ENCODE results near the gene HNRNPA3.
"Not testable (repeated sequence)": the region's sequence is repeated elsewhere in the genome, so short reads cannot be mapped to it uniquely, and the experiment has no call there.

Gene HNRNPA3

DNA sequence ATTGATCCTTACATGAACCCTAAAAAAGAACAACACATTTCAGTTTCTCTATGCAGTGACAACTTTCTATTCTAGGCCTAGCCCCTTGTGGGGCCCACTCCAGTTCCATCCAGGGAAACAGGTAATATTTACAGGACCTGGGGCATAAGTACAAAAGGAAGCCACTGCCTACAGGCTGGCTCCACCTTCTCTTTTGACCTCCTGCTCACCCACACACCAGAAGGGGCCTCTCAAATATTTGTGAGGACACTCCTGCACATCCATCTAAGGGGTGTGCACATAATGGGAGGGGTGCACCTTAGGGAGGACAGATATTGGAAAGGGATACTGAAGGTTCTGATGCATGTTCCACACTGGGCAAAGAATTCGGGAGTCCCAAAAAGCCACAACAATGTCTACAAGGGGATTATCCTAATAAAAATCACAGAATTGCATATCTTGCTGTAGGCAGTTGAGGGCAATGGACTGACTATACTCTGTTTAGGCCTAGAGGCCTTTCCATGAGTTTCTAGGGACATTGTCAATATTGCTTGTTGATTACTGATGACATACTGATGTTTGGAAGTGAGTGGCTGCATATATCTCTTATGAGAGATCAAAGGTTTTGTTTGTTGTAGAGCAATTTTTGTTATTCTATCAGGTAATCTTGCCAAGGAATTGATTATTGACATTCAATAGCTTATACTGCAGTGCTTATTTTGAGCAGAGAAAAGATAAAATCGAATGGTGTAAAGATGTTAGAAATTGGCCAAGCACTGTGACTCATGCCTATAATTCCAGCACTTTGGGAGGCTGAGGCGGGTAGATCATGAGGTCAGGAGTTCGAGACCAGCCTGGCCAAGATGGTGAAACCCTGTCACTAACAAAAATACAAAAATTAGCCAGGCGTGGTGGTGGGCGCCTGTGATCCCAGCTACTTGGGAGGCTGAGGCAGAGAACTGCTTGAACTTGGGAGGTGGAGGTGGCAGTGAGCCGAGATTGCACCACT lies 23.8 kb upstream of the HNRNPA3 start:
- no peak for TF ChIP-seq CTCF (IDR thresholded peaks at IDR 0.05; ENCODE audit: control insufficient read depth, extremely low read depth, insufficient read depth)
- H3K4me3 ChIP-seq (ENCODE audit: low read depth, low read length): no peak overlapping the region
- no peak for DNase-seq (ENCODE audit: low read depth)

DNA sequence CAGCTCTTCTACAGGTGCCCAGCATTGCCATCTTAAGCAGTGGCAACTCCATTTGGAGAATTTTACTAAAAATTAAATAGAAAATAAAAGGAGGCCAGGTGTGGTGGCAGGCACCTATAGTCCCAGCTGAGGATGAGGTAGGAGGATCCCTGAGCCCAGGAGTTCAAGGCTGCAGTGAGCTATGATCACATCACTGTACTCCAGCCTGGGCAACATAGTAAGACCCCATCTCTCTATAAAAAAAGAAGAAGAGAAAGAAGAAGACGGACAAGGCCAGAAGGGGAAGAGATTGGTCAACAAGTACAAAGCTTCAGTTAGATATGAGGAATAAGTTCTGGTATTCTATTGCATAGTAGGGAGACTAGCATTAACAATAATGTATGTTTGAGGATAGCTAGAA lies 21.7 kb upstream of the HNRNPA3 start:
- H3K4me3 ChIP-seq (ENCODE audit: low read depth, low read length): no peak overlapping the region
- no peak for DNase-seq (ENCODE audit: low read depth)
- TF ChIP-seq CTCF (IDR thresholded peaks at IDR 0.05; ENCODE audit: control insufficient read depth, extremely low read depth, insufficient read depth): no peak

DNA sequence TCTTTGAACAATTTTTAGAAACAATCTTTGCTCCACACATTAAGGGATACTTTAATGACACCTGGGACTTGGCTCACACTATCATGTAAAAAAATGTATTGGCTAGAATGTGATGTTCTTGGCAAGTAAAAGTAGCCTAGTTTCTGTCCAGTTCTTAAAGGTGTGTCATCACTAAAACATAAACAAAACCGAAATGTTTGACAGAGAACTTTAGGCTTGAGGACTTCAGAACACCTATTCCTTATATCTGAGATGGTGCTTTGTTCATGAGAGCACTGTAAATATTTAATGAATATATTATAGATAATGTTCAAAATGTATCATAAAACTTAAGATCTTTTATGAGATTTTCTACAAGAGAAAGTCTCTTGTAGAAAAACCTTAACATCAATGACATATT lies 19.8 kb upstream of the HNRNPA3 start:
- TF ChIP-seq CTCF (IDR thresholded peaks at IDR 0.05; ENCODE audit: control insufficient read depth, extremely low read depth, insufficient read depth): no peak
- peak; percentile 31 for DNase-seq (ENCODE audit: low read depth)
- no peak overlapping the region for H3K4me3 ChIP-seq (ENCODE audit: low read depth, low read length)

DNA sequence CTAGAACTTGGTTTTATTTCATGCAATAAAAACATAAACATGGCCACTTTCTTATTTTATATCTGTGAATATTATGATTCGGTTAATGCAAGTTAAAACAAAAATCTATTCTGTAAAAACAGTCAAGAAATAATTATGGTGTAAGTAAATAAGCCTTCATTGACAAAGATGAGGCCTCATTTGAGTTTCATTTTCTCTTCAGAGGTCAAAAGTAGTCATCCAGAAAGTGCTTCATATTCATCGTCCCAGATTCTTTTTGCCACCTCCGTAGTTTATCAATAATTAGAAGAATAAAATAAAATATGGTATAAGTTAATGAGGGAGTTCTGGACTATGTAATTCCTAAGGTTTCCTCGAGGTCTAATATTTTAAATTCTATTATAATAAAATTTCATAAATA lies 19.4 kb upstream of the HNRNPA3 start:
- no peak for DNase-seq (ENCODE audit: low read depth)
- TF ChIP-seq CTCF (IDR thresholded peaks at IDR 0.05; ENCODE audit: control insufficient read depth, extremely low read depth, insufficient read depth): no peak
- no peak overlapping the region for H3K4me3 ChIP-seq (ENCODE audit: low read depth, low read length)

GRCh38 chr2:177195194-177195593 lies 17.4 kb upstream of the HNRNPA3 start:
- DNase-seq (ENCODE audit: low read depth): no peak
- no peak overlapping the region for H3K4me3 ChIP-seq (ENCODE audit: low read depth, low read length)
- TF ChIP-seq CTCF (IDR thresholded peaks at IDR 0.05; ENCODE audit: control insufficient read depth, extremely low read depth, insufficient read depth): no peak

- DNase-seq (ENCODE audit: low read depth): not testable (repeated sequence)
Measured at GRCh38 chr2:177200419-177200818, 12.2 kb upstream of the HNRNPA3 start.

DNA sequence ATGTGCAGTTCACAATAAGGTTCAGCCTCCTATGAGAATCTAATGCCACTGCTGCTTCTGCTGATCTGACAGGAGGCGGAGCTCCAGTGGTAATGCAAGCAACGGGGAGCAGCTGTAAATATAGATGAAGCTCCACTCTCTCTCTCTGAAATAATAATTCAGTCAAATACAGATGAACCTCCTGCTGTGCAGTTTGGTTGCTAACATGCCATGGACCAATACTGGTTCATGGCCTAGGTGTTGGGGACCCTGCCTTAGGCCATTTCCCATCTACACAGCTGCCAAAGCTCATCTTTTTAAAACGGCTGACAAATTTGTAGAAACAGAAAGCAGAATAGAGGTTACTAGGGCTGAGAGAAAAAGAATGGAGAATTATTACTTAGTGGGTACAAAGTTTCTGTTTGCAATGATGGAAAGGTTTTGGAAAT lies 10.7 kb upstream of the HNRNPA3 start:
- no peak for DNase-seq (ENCODE audit: low read depth)
- H3K4me3 ChIP-seq (ENCODE audit: low read depth, low read length): no peak overlapping the region
- TF ChIP-seq CTCF (IDR thresholded peaks at IDR 0.05; ENCODE audit: control insufficient read depth, extremely low read depth, insufficient read depth): no peak

More at GRCh38 chr2:177200419-177200818, 12.2 kb upstream of the HNRNPA3 start:
- H3K4me3 ChIP-seq (ENCODE audit: low read depth, low read length): not testable (repeated sequence)
